Bronchial epithelial cell (primary cell): Measurements from ENCODE around the gene RBM20. TPM values are rescaled to one million over a fixed set of nuclear protein-coding genes. Genes with fewer than 3 reads are reported as not detected.

ENCODE experiments used
- DNase-seq: peaks from one replicate; pipeline ENCODE4 v3.0.0-alpha.2; 2010; ENCODE audit warnings: low read depth
- FAIRE-seq: peaks from 2 replicates; lab custom pipeline; 2011; peaks lifted over from hg19 to GRCh38; lab: Jason Lieb, UNC
- H3K27me3 ChIP-seq: 2 replicates; pipeline ENCODE4 v1.5.1; 2011; ENCODE audit warnings: low read length; ENCODE audit not compliant: control insufficient read depth, insufficient read depth
- H3K36me3 ChIP-seq: 2 replicates; pipeline ENCODE4 v1.5.1; 2011; ENCODE audit warnings: low read length; ENCODE audit not compliant: control insufficient read depth, insufficient read depth
- H3K4me3 ChIP-seq: 2 replicates; pipeline ENCODE4 v1.5.1; 2011; ENCODE audit warnings: mild to moderate bottlenecking, low read depth, low read length, control low read depth
- CTCF ChIP-seq: IDR thresholded peaks from 2 replicates; pipeline ENCODE4 v1.5.1; 2011; ENCODE audit warnings: mild to moderate bottlenecking, moderate library complexity, low read length, control low read depth, inconsistent platforms; ENCODE audit not compliant: insufficient read depth, severe bottlenecking
- total RNA-seq: library from RNA; depleted of rRNA; stranded (reverse); fragments of >200 nt; gene quantifications from 2 replicates; pipeline ENCODE4 v1.2.1, GENCODE V29; 2014

RBM20 gene
- total RNA-seq, 1 donor from 2014 or later, result not detected

- H3K36me3 ChIP-seq, result peaks cover 3% of the 10 kb centered on the region
- no peak for TF ChIP-seq CTCF
- no peak for FAIRE-seq
- no peaks in the 10 kb centered on the region for H3K27me3 ChIP-seq
- H3K4me3 ChIP-seq, result peak overlapping the region; percentile 70
- no peak for DNase-seq
These were observed 229.1 kb downstream of the RBM20 start for GRCh38 chr10:110872984-110873923.

GRCh38 chr10:110873951-110874350 is 229.8 kb downstream of the RBM20 start:
- DNase-seq, result no peak
- peaks cover 3% of the 10 kb centered on the region for H3K36me3 ChIP-seq
- no peak for FAIRE-seq
- H3K4me3 ChIP-seq, result peak overlapping the region; percentile 70
- no peaks in the 10 kb centered on the region for H3K27me3 ChIP-seq
- no peak for TF ChIP-seq CTCF

- no peak for FAIRE-seq
- no peak for TF ChIP-seq CTCF
- Histone ChIP-seq H3K36me3 (peaks cover 6% of the 10 kb centered on the region), H3K27me3 (no peaks in the 10 kb centered on the region), H3K4me3 (no peak overlapping the region)
- DNase-seq, result no peak
These were observed 231.9 kb downstream of the RBM20 start for GRCh38 chr10:110876000-110876399.

- Histone ChIP-seq H3K4me3 (no peak overlapping the region), H3K36me3 (peaks cover 9% of the 10 kb centered on the region), H3K27me3 (no peaks in the 10 kb centered on the region)
- FAIRE-seq, result no peak
- no peak for TF ChIP-seq CTCF
- no peak for DNase-seq
These were observed 232.7 kb downstream of the RBM20 start for GRCh38 chr10:110876788-110877187.

- peaks cover 10% of the 10 kb centered on the region for H3K36me3 ChIP-seq
- no peaks in the 10 kb centered on the region for H3K27me3 ChIP-seq
- no peak for DNase-seq
- no peak for FAIRE-seq
- H3K4me3 ChIP-seq, result no peak overlapping the region
- TF ChIP-seq CTCF, result no peak
These were observed 235.9 kb downstream of the RBM20 start for GRCh38 chr10:110880012-110880411.
